ENCODE results near the gene FBXL2.

DNA sequence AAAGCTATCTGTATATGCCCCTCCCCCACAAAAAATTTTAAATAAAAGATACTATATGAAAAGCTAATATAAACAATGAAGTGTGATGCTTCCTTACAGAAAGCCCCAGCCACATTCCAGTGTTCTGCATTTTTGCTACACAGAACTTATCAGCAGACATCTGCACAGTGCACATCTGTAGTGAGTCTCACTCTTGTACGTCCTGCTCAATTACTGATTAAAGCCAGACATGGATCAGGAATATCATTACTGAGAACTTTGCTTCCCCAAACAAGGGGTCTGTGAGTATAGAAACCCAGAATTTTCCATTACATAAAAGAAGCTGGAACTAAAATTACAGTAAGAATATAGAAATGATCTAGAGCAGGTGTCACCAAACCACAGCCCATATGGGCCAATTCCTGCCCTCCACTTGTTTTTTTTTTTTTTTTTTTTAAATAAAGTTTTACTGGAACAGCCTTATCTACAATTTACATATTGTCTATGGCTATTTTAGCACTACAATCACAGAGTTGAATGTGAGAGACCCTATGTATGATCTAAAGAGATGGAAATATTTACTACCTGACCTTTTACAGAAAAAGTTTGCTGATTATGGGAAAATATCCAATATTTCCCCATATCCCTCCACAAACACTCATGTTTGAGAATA, 117.3 kb downstream of the FBXL2 start:
- TF ChIP-seq POLR2A (IDR thresholded peaks at IDR 0.05) = no peak
- TF ChIP-seq, protein P1, sequence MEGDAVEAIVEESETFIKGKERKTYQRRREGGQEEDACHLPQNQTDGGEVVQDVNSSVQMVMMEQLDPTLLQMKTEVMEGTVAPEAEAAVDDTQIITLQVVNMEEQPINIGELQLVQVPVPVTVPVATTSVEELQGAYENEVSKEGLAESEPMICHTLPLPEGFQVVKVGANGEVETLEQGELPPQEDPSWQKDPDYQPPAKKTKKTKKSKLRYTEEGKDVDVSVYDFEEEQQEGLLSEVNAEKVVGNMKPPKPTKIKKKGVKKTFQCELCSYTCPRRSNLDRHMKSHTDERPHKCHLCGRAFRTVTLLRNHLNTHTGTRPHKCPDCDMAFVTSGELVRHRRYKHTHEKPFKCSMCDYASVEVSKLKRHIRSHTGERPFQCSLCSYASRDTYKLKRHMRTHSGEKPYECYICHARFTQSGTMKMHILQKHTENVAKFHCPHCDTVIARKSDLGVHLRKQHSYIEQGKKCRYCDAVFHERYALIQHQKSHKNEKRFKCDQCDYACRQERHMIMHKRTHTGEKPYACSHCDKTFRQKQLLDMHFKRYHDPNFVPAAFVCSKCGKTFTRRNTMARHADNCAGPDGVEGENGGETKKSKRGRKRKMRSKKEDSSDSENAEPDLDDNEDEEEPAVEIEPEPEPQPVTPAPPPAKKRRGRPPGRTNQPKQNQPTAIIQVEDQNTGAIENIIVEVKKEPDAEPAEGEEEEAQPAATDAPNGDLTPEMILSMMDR (IDR thresholded peaks at IDR 0.05) = no peak

Data from testis (tissue), 2 donors.